ENCODE results near the gene DIO3. TPM values are rescaled to one million over a fixed set of nuclear protein-coding genes. Genes with fewer than 3 reads are reported as not detected.

Gene DIO3
- total RNA-seq, 2 donors from 2014 or later = 24.2 to 60.5 TPM

DNA sequence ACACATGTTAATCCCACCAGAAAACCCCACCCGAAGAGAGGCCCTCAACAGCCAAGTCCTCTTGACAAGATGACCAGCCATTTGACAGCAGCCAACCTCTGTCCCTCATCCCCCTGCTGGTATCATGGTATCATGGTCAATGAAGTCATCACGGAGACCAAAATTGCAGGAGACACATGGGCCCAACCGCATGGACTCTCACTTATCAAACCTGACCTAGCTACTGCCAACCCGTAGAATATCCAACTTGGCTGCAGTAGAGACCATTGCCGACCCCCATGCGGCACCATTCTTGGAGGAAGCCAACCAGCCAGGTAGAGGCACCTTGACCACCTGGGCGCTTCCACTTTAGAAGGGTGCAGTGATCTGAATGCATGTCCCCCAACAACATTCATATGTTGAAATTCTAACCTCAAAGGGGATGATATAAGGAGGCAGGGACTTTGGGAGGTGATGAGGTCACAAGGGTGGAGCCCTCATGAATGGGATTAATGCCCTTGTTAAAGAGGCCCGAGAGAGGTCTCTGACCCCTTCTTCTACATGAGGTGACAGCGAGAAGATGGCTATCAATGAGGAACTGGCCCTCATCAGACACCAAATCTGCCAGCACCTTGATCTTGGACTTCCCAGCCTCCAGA is 33.3 kb downstream of the DIO3 start:
- no peak overlapping the region for H3K9ac ChIP-seq (ENCODE audit: extremely low read depth, low read length, poor library complexity, severe bottlenecking)
- H3K27me3 ChIP-seq (ENCODE audit: control insufficient read depth, insufficient read depth, low read length, poor library complexity, severe bottlenecking) = no peaks in the 10 kb centered on the region
- Mint-ChIP-seq H3K36me3 (ENCODE audit: low read depth) (no peaks in the 10 kb centered on the region), H3K27me3 (ENCODE audit: insufficient read depth) (peaks cover 19% of the 10 kb centered on the region), H3K9me3 (peaks cover 25% of the 10 kb centered on the region), H3K4me1 (no peaks in the 10 kb centered on the region), H3K27ac (no peak overlapping the region), H3K4me3 (no peak overlapping the region)
- H3K27ac ChIP-seq (ENCODE audit: low read depth, low read length) = no peak overlapping the region
- no peaks in the 10 kb centered on the region for H3K9me3 ChIP-seq (ENCODE audit: control insufficient read depth, low read length)
- H3K36me3 ChIP-seq (ENCODE audit: control insufficient read depth, insufficient read depth, low read length) = no peaks in the 10 kb centered on the region
- H3K4me1 ChIP-seq (ENCODE audit: control insufficient read depth, insufficient read depth, low read length) = no peaks in the 10 kb centered on the region
- no peak overlapping the region for H3K4me3 ChIP-seq (ENCODE audit: low read length)
- no peak for DNase-seq
- TF ChIP-seq, protein P1, sequence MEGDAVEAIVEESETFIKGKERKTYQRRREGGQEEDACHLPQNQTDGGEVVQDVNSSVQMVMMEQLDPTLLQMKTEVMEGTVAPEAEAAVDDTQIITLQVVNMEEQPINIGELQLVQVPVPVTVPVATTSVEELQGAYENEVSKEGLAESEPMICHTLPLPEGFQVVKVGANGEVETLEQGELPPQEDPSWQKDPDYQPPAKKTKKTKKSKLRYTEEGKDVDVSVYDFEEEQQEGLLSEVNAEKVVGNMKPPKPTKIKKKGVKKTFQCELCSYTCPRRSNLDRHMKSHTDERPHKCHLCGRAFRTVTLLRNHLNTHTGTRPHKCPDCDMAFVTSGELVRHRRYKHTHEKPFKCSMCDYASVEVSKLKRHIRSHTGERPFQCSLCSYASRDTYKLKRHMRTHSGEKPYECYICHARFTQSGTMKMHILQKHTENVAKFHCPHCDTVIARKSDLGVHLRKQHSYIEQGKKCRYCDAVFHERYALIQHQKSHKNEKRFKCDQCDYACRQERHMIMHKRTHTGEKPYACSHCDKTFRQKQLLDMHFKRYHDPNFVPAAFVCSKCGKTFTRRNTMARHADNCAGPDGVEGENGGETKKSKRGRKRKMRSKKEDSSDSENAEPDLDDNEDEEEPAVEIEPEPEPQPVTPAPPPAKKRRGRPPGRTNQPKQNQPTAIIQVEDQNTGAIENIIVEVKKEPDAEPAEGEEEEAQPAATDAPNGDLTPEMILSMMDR (conservative IDR thresholded peaks at IDR 0.05) = no peak
- WGBS, 2 experiments (ENCODE audit: insufficient coverage in 1 of 2, insufficient read length in 1 of 2) = 93 to 98% methylated on average over 7 to 9 of the region's 9 CpGs

DNA sequence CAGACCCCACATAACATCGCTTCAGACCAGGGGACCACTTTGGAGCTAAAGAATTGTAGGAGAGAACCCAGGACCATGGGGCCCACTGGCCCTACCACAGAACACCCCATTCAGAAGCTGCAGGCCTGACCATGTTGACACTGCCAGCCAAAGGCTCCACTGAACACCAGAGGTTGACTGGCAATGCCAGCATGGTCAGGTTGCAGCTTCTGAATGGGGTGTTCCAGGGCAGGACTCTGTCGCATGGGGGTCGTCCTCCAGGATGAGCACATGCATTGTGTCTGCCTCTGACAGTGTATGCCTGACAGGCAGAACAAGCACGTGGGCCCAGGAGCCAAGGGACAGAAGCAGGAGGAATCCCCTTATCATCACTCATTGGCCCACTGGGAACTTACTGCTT is 34.1 kb downstream of the DIO3 start:
- H3K27me3 Mint-ChIP-seq (ENCODE audit: insufficient read depth) = peaks cover 26% of the 10 kb centered on the region

DNA sequence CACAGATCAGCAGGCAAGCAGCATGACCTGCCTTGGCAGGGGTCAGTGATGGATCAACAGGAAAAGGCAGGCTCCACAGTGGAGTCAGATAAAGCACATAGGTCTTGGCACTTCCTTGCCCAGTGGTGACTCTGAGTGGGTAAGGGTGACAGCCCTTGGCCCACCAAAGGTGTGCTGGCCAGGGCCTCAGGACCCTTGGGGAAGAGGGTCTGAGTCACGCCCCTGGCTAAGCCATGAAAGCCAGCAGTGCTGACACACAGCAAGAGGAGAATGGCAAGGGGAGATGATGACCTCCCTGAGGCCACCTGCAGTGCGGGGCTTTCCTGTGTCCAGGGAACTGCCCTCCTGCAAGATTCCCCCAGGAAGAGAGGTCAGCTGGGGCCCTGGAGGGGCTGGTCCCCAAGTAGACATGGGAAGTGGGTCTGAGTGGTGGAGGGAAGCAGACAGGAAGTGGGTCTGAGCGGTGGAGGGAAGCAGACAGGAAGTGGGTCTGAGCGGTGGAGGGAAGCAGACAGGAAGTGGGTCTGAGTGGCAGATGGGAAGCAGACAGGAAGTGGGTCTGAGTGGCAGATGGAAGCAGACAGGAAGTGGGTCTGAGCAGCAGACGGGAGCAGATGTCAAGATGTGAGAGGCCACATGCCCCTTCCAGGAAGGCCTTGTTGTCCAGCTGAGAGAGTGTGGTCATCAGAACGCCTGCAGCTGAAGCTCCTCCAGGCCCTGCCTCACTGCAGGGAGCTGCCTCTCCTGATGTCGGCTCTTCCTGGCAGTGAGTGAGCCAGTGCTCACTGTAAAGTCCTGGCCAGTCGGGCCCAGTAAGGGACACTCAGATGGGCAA is 34.8 kb downstream of the DIO3 start:
- WGBS, 2 experiments (ENCODE audit: insufficient coverage in 1 of 2, insufficient read length in 1 of 2) = 92 to 98% methylated on average over 5 to 8 of the region's 8 CpGs
- Histone ChIP-seq H3K4me3 (ENCODE audit: low read length) (no peak overlapping the region), H3K9me3 (ENCODE audit: control insufficient read depth, low read length) (no peaks in the 10 kb centered on the region), H3K9ac (ENCODE audit: extremely low read depth, low read length, poor library complexity, severe bottlenecking) (no peak overlapping the region), H3K36me3 (ENCODE audit: control insufficient read depth, insufficient read depth, low read length) (no peaks in the 10 kb centered on the region), H3K27me3 (ENCODE audit: control insufficient read depth, insufficient read depth, low read length, poor library complexity, severe bottlenecking) (no peaks in the 10 kb centered on the region), H3K4me1 (ENCODE audit: control insufficient read depth, insufficient read depth, low read length) (no peaks in the 10 kb centered on the region), H3K27ac (ENCODE audit: low read depth, low read length) (no peak overlapping the region)
- TF ChIP-seq, protein P1 (conservative IDR thresholded peaks at IDR 0.05) = no peak
- Mint-ChIP-seq H3K9me3 (peaks cover 25% of the 10 kb centered on the region), H3K27ac (no peak overlapping the region), H3K36me3 (ENCODE audit: low read depth) (no peaks in the 10 kb centered on the region), H3K4me3 (no peak overlapping the region), H3K27me3 (ENCODE audit: insufficient read depth) (peaks cover 26% of the 10 kb centered on the region), H3K4me1 (no peaks in the 10 kb centered on the region)
- DNase-seq = peak; percentile 34

More for the DNA sequence above, 34.1 kb downstream of the DIO3 start:
- 88 to 100% methylated on average over 2 to 4 of the region's 4 CpGs for WGBS, 2 experiments (ENCODE audit: insufficient coverage in 1 of 2, insufficient read length in 1 of 2)
- Histone ChIP-seq H3K9me3 (ENCODE audit: control insufficient read depth, low read length) (no peaks in the 10 kb centered on the region), H3K4me3 (ENCODE audit: low read length) (no peak overlapping the region), H3K9ac (ENCODE audit: extremely low read depth, low read length, poor library complexity, severe bottlenecking) (no peak overlapping the region), H3K27me3 (ENCODE audit: control insufficient read depth, insufficient read depth, low read length, poor library complexity, severe bottlenecking) (no peaks in the 10 kb centered on the region), H3K27ac (ENCODE audit: low read depth, low read length) (no peak overlapping the region), H3K4me1 (ENCODE audit: control insufficient read depth, insufficient read depth, low read length) (no peaks in the 10 kb centered on the region), H3K36me3 (ENCODE audit: control insufficient read depth, insufficient read depth, low read length) (no peaks in the 10 kb centered on the region)
- TF ChIP-seq, protein P1 (conservative IDR thresholded peaks at IDR 0.05) = no peak
- Mint-ChIP-seq H3K4me3 (no peak overlapping the region), H3K4me1 (no peaks in the 10 kb centered on the region), H3K27ac (no peak overlapping the region), H3K36me3 (ENCODE audit: low read depth) (no peaks in the 10 kb centered on the region), H3K9me3 (peaks cover 25% of the 10 kb centered on the region)
- no peak for DNase-seq
